Calu3 (cell line): Measurements from ENCODE around the gene KDM4B. TPM values are rescaled to one million over a fixed set of nuclear protein-coding genes. Genes with fewer than 3 reads are reported as not detected.

Experiments used
- BruUV-seq: library from RNA; stranded (reverse); fragments of 400-500 nt; replicated peaks from 2 replicates; lab custom pipeline; 2021; lab: Mats Ljungman, UMichigan
- CTCF ChIA-PET: fragments of 300-600 bp; sonication (Branson Sonifier 250); formaldehyde crosslinking; loops from one replicate; lab custom pipeline; 2022; ENCODE audit warnings: antibody characterized with exemption; lab: Charles Lee
- DNase-seq: peaks from one replicate; pipeline ENCODE4 v3.0.0; 2022
- H3K27ac Mint-ChIP-seq: one replicate; pipeline ENCODE4 v1.8.0; 2022; ENCODE audit warnings: mixed read lengths; ENCODE audit not compliant: unreplicated experiment
- H3K27me3 Mint-ChIP-seq: one replicate; pipeline ENCODE4 v1.8.0; 2022; ENCODE audit warnings: mixed read lengths; ENCODE audit not compliant: unreplicated experiment
- H3K36me3 Mint-ChIP-seq: one replicate; pipeline ENCODE4 v1.8.0; 2022; ENCODE audit warnings: mild to moderate bottlenecking, moderate library complexity, mixed read lengths; ENCODE audit not compliant: insufficient read depth, unreplicated experiment
- H3K4me1 Mint-ChIP-seq: one replicate; pipeline ENCODE4 v1.8.0; 2022; ENCODE audit warnings: mild to moderate bottlenecking, low read depth, mixed read lengths; ENCODE audit not compliant: unreplicated experiment
- H3K4me3 Mint-ChIP-seq: one replicate; pipeline ENCODE4 v1.8.0; 2022; ENCODE audit warnings: mild to moderate bottlenecking, low read depth, moderate library complexity, mixed read lengths; ENCODE audit not compliant: unreplicated experiment
- H3K9me3 Mint-ChIP-seq: one replicate; pipeline ENCODE4 v1.8.0; 2022; ENCODE audit warnings: low read depth, mixed read lengths; ENCODE audit not compliant: unreplicated experiment
- intact Hi-C: fragments of 100-400 bp; cut with micrococcal nuclease; formaldehyde crosslinking; loops from one replicate; pipeline ENCODE4 v1.10.0; 2022; ENCODE audit not compliant: unreplicated experiment
- total RNA-seq: library from RNA; stranded (reverse); gene quantifications from 2 replicates; pipeline ENCODE4 v1.2.3, GENCODE V29; 2022
- TF ChIP-seq, protein P1 (sequence below): fragments of 200-600 bp; IDR thresholded peaks from one replicate; pipeline ENCODE4 v1.8.0; 2022; ENCODE audit warnings: antibody characterized with exemption; ENCODE audit not compliant: unreplicated experiment

Gene KDM4B
- total RNA-seq, 1 experiment from 2014 or later = 13.9 TPM

DNA sequence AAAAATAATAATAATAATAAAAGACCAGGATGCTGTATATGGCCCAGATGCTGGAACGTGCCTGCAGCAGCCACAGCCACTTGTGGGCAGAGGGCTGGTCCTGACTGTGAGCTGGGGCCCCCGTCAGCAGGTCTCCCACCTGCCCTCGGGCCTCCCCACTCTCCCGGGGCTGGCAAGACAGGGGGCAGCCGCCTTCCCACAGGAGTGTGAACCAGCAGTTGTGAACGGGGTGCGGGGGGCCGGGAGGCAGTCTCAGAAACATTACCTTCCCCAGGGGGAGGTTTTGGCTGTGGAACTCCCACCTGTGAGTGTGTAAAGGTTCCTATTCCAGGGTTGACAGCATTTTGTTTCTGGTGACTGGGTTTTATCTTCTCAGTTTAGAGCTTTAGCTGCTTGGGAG, 151.4 kb downstream of the KDM4B start:
- TF ChIP-seq, protein P1, sequence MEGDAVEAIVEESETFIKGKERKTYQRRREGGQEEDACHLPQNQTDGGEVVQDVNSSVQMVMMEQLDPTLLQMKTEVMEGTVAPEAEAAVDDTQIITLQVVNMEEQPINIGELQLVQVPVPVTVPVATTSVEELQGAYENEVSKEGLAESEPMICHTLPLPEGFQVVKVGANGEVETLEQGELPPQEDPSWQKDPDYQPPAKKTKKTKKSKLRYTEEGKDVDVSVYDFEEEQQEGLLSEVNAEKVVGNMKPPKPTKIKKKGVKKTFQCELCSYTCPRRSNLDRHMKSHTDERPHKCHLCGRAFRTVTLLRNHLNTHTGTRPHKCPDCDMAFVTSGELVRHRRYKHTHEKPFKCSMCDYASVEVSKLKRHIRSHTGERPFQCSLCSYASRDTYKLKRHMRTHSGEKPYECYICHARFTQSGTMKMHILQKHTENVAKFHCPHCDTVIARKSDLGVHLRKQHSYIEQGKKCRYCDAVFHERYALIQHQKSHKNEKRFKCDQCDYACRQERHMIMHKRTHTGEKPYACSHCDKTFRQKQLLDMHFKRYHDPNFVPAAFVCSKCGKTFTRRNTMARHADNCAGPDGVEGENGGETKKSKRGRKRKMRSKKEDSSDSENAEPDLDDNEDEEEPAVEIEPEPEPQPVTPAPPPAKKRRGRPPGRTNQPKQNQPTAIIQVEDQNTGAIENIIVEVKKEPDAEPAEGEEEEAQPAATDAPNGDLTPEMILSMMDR = no peak
- BruUV-seq = no TSS peak
- no peak for DNase-seq
- intact Hi-C loops = no loop called here
- H3K27ac Mint-ChIP-seq = no peak overlapping the region
- CTCF ChIA-PET = no interaction called here
- H3K4me1 Mint-ChIP-seq = no peaks in the 10 kb centered on the region
- H3K4me3 Mint-ChIP-seq = no peak overlapping the region
- no peaks in the 10 kb centered on the region for H3K27me3 Mint-ChIP-seq
- H3K36me3 Mint-ChIP-seq = peaks cover 9% of the 10 kb centered on the region
- H3K9me3 Mint-ChIP-seq = peaks cover 3% of the 10 kb centered on the region

DNA sequence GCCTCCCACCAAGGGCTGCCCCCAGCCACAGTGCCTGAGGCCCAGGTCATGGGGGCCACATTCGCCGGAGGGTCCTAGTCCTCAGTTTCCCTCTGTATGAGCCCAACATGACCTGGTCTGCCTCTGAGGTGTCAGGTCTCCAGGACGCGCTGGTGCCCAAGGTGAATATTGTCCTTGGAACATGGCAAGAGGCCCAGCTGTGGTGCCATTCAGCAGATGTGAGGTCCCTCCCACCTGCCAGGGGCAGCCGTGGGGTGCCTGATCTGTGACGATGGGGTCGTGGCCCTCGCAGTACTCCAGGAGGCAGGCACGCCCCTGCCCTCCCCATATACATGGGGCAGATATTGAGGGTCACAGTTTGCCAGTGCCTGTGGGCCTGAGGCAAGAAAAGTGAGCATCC, 151.9 kb downstream of the KDM4B start:
- H3K4me1 Mint-ChIP-seq = no peaks in the 10 kb centered on the region

DNA sequence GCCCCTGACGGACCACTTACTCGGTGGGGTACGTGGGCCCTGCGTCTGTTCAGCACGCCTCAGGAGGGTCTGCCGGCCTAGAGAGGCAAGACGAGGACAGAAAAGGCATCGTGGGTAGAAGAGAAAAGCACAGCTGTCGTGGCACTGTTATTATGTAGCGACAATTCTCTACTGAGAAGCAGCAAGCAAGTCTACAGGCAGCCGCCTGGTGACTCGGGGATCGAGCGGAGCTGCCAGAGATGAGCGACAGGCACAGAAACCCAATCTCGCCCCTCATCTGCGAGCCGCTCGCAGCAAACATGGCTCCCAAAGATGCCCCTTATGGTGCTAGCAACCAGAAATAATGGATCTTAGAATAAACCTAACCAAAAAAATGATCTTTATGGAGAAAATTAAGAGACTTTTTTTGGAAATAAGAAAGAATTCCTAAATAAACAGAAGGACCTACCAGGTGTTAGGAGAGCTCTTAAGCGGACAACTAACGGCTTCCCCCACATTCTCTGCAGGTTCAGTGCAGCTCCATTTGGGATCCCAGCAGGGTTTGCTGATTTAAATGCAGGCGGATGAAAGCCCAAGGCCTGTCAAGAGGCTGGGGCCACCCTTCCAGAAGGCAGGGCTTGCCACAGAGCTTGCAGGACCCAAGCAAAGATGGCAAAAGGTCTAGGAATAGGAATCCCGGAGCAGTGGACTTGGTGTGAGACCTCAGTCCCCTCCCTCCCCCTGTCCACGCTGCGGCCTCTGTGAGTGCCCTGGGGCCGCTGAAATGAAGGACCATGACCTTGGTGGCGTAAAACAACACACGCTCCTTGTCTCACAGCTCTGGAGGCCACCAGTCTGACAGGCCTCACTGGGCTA, 152.6 kb downstream of the KDM4B start:
- Mint-ChIP-seq H3K27me3 (no peaks in the 10 kb centered on the region), H3K4me3 (no peak overlapping the region), H3K27ac (no peak overlapping the region), H3K36me3 (peaks cover 9% of the 10 kb centered on the region), H3K9me3 (no peaks in the 10 kb centered on the region), H3K4me1 (no peaks in the 10 kb centered on the region)
- DNase-seq = no peak
- TF ChIP-seq, protein P1 = no peak
- intact Hi-C loops = no loop called here
- no TSS peak for BruUV-seq
- CTCF ChIA-PET = no interaction called here

More for the DNA sequence above, 151.9 kb downstream of the KDM4B start:
- intact Hi-C loops = no loop called here
- H3K27ac Mint-ChIP-seq = no peak overlapping the region
- no peak overlapping the region for H3K4me3 Mint-ChIP-seq
- no peaks in the 10 kb centered on the region for H3K27me3 Mint-ChIP-seq
- CTCF ChIA-PET = no interaction called here
- H3K9me3 Mint-ChIP-seq = no peaks in the 10 kb centered on the region
- no peak for DNase-seq
- H3K36me3 Mint-ChIP-seq = peaks cover 9% of the 10 kb centered on the region
- TF ChIP-seq, protein P1 = no peak
- no TSS peak for BruUV-seq

DNA sequence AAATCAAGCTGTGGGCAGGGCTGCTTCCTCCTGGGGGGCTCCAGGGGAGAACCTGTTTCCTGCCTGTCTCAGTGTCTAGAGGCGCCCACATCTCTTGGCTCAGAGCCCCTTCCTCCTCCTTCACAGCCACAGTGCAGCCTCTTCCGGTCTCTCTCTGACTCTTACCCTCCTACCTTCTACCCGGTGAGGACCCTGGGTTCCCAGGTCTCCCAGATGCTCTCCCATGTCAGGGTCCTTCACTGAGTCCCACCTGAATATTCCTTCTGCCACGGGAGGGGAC, 153.1 kb downstream of the KDM4B start:
- H3K27me3 Mint-ChIP-seq = no peaks in the 10 kb centered on the region
- no peaks in the 10 kb centered on the region for H3K9me3 Mint-ChIP-seq
- H3K4me1 Mint-ChIP-seq = no peaks in the 10 kb centered on the region
- intact Hi-C loops = no loop called here
- H3K4me3 Mint-ChIP-seq = no peak overlapping the region
- H3K27ac Mint-ChIP-seq = no peak overlapping the region
- TF ChIP-seq, protein P1 = no peak
- CTCF ChIA-PET = no interaction called here
- peaks cover 9% of the 10 kb centered on the region for H3K36me3 Mint-ChIP-seq
- DNase-seq = no peak
- no TSS peak for BruUV-seq
